HepG2 (cell line): Measurements from ENCODE around the gene SMPD3. TPM values are rescaled to one million over a fixed set of nuclear protein-coding genes. Genes with fewer than 3 reads are reported as not detected.

Source experiments
- ATAC-seq: fragments of 200-7000 bp; cut with Tn5 transposase; 3 replicates; pipeline ENCODE4 v1.9.1; 2020; ENCODE audit warnings: mild to moderate bottlenecking, moderate library complexity
- BruUV-seq: library from RNA; stranded (reverse); fragments of 400-500 nt; replicated peaks from 2 replicates; lab custom pipeline; 2021; lab: Mats Ljungman, UMichigan
- CTCF ChIA-PET: fragments of 300-600 bp; formaldehyde crosslinking; extraction: SDS; loops from one replicate; lab custom pipeline; 2021; ENCODE audit warnings: low total read pairs, inconsistent platforms, low intra/inter-chr PET ratio; lab: Yijun Ruan, JAX
- POLR2A ChIA-PET: fragments of 350-600 bp; sonication (Branson Sonifier 250); formaldehyde crosslinking; loops from one replicate; lab custom pipeline; 2020; ENCODE audit warnings: antibody characterized with exemption, inconsistent platforms; lab: Yijun Ruan, JAX
- DNase-seq: peaks from one replicate; pipeline ENCODE4 v3.0.0-alpha.2; 2015; ENCODE audit warnings: low spot score
- FAIRE-seq: peaks from 3 replicates; lab custom pipeline; 2011; peaks lifted over from hg19 to GRCh38; lab: Jason Lieb, UNC
- H2AFZ ChIP-seq: one replicate; pipeline ENCODE4 v1.6.1; 2011; ENCODE audit warnings: low read length, inconsistent platforms
- H3K27ac ChIP-seq: fragments of 300-600 bp; 3 replicates; pipeline ENCODE4 v1.8.0; 2011; ENCODE audit warnings: mixed run types, mild to moderate bottlenecking, mixed read lengths, low read length, inconsistent platforms; ENCODE audit not compliant: insufficient read depth; ENCODE audit errors: extremely low read length
- H3K27me3 ChIP-seq, 2 experiments: fragments of 200-600 bp in 1 of 2; 2 replicates in 1 of 2; 3 replicates in 1 of 2; pipeline versions ENCODE4 v1.6.0 to v1.8.0; 2011; ENCODE audit warnings: low read length in 2 of 2, mild to moderate bottlenecking in 2 of 2, moderate library complexity in 2 of 2, inconsistent platforms in 1 of 2; ENCODE audit not compliant: insufficient read depth in 2 of 2, control insufficient read depth in 1 of 2
- H3K36me3 ChIP-seq, 2 experiments: fragments of 200-600 bp in 1 of 2; replicated peaks in 1 of 2; 2 replicates in 1 of 2; 3 replicates in 1 of 2; pipeline versions ENCODE4 v1.5.1 to v1.8.0; 2011; ENCODE audit warnings: low read length in 2 of 2, inconsistent platforms in 1 of 2; ENCODE audit not compliant: insufficient read depth in 2 of 2, control insufficient read depth in 1 of 2
- H3K4me1 ChIP-seq: 2 replicates; pipeline ENCODE4 v1.5.1; 2012; ENCODE audit warnings: low read length, inconsistent platforms; ENCODE audit not compliant: insufficient read depth
- H3K4me2 ChIP-seq: 2 replicates; pipeline ENCODE4 v1.6.0; 2011; ENCODE audit warnings: low read depth, low read length, inconsistent platforms
- H3K4me3 ChIP-seq, 3 experiments: fragments of 200-600 bp in 1 of 3; sonication (generic), shearing (Covaris generic) in 1 of 3; replicated peaks in 1 of 3; 2 replicates each; pipeline ENCODE4 v1.5.1; 2011 to 2016; ENCODE audit warnings: low read length in 3 of 3, inconsistent platforms in 2 of 3, low read depth in 2 of 3, mild to moderate bottlenecking in 2 of 3, control low read depth in 1 of 3, mixed read lengths in 1 of 3; ENCODE audit not compliant: insufficient read depth in 1 of 3
- H3K79me2 ChIP-seq: one replicate; pipeline ENCODE4 v1.6.1; 2011; ENCODE audit warnings: low read length, inconsistent platforms; ENCODE audit not compliant: insufficient read depth
- H3K9ac ChIP-seq: 2 replicates; pipeline ENCODE4 v1.6.0; 2011; ENCODE audit warnings: mild to moderate bottlenecking, low read depth, low read length, inconsistent platforms; ENCODE audit not compliant: insufficient read depth
- H3K9me3 ChIP-seq: 2 replicates; pipeline ENCODE4 v1.5.1; 2012; ENCODE audit warnings: mild to moderate bottlenecking, low read length
- H4K20me1 ChIP-seq: 2 replicates; pipeline ENCODE4 v1.6.0; 2011; ENCODE audit warnings: inconsistent platforms, mild to moderate bottlenecking, low read length, moderate library complexity; ENCODE audit not compliant: insufficient read depth
- ARID4A ChIP-seq: sonication (generic); formaldehyde crosslinking; IDR thresholded peaks from 2 replicates; pipeline ENCODE4 v1.5.0; 2020; ENCODE audit warnings: mild to moderate bottlenecking, missing genetic modification reagents, borderline replicate concordance
- E2F1 ChIP-seq: sonication (generic); formaldehyde crosslinking; IDR thresholded peaks from 2 replicates; pipeline ENCODE4 v1.5.0; 2020; ENCODE audit warnings: missing genetic modification reagents
- ETV5 ChIP-seq: IDR thresholded peaks from 2 replicates; pipeline ENCODE4 v1.6.1; 2018; ENCODE audit warnings: missing biosample characterization, missing genetic modification reagents, inconsistent platforms, borderline replicate concordance
- HOMEZ ChIP-seq: IDR thresholded peaks from 2 replicates; pipeline ENCODE4 v1.6.1; 2016; ENCODE audit warnings: low read depth
- HOXA9 ChIP-seq: sonication (generic); formaldehyde crosslinking; IDR thresholded peaks from 2 replicates; pipeline ENCODE4 v1.8.1; 2022; ENCODE audit warnings: missing genetic modification reagents, mild to moderate bottlenecking, moderate library complexity, borderline replicate concordance
- LBX2 ChIP-seq: sonication (generic); formaldehyde crosslinking; IDR thresholded peaks from 2 replicates; pipeline ENCODE4 v1.5.0; 2020; ENCODE audit warnings: missing genetic modification reagents, mild to moderate bottlenecking, borderline replicate concordance
- NCOA2 ChIP-seq: sonication (generic); formaldehyde crosslinking; IDR thresholded peaks from 2 replicates; pipeline ENCODE4 v1.8.0; 2022; ENCODE audit warnings: inconsistent platforms
- NR2F1 ChIP-seq, 2 experiments: fragments of 450-650 bp in 1 of 2; formaldehyde crosslinking in 1 of 2; IDR thresholded peaks; 2 replicates each; pipeline versions ENCODE4 v1.5.0 to v1.6.1; 2016 to 2020; ENCODE audit warnings: mild to moderate bottlenecking in 1 of 2, missing compliant biosample characterization in 1 of 2, missing genetic modification reagents in 1 of 2, moderate library complexity in 1 of 2
- ONECUT2 ChIP-seq: sonication (generic); formaldehyde crosslinking; IDR thresholded peaks from 2 replicates; pipeline ENCODE4 v1.4.0; 2020; ENCODE audit warnings: missing genetic modification reagents
- RFX1 ChIP-seq: fragments of 450-650 bp; IDR thresholded peaks from 2 replicates; pipeline ENCODE4 v1.6.1; 2017
- SNRNP70 ChIP-seq: fragments of 200-400 bp; formaldehyde crosslinking; IDR thresholded peaks from 2 replicates; pipeline ENCODE4 v1.6.1; 2017; ENCODE audit warnings: mild to moderate bottlenecking, low read depth, low read length, moderate library complexity
- ZFP62 ChIP-seq: sonication (generic); formaldehyde crosslinking; IDR thresholded peaks from 2 replicates; pipeline ENCODE4 v1.4.0; 2020; ENCODE audit warnings: missing genetic modification reagents
- ZNF44 ChIP-seq: sonication (generic); formaldehyde crosslinking; IDR thresholded peaks from 2 replicates; pipeline ENCODE4 v1.5.1; 2020; ENCODE audit warnings: mild to moderate bottlenecking, missing genetic modification reagents
- ZNF484 ChIP-seq: sonication (generic); formaldehyde crosslinking; IDR thresholded peaks from 2 replicates; pipeline ENCODE4 v1.5.1; 2020; ENCODE audit warnings: mild to moderate bottlenecking, low read depth, missing genetic modification reagents, borderline replicate concordance
- ZNF576 ChIP-seq: sonication (generic); formaldehyde crosslinking; IDR thresholded peaks from 2 replicates; pipeline ENCODE4 v1.4.0; 2020; ENCODE audit warnings: mild to moderate bottlenecking, missing genetic modification reagents
- ZNF784 ChIP-seq: sonication (generic); formaldehyde crosslinking; IDR thresholded peaks from 2 replicates; pipeline ENCODE4 v1.5.1; 2020; ENCODE audit warnings: missing genetic modification reagents, mild to moderate bottlenecking, borderline replicate concordance
- WGBS: methylation state at CpG from one replicate; pipeline ENCODE4 v1.1.6; 2017; ENCODE audit warnings: low lambda C conversion rate; 5-methylcytosine and 5-hydroxymethylcytosine counted together
- in situ Hi-C: cut with HindIII; loops from 2 replicates; pipeline ENCODE4 v1.10.0; 2017; ENCODE audit warnings: low pct_unique_long_range_greater_than_20kb; ENCODE audit not compliant: extremely low pct_ligation_motif_present
- intact Hi-C: fragments of 100-400 bp; cut with micrococcal nuclease; formaldehyde crosslinking; loops from one replicate; pipeline ENCODE4 v1.10.0; 2022; ENCODE audit not compliant: unreplicated experiment
- polyA plus RNA-seq, 8 experiments: library from polyadenylated mRNA; depleted of rRNA in 3 of 8; stranded (reverse) in 7 of 8; unstranded in 1 of 8; fragments of >200 nt; fragmentation: Illumina TruSeq in 4 of 8; extraction: Trizol in 4 of 8; gene quantifications; 2 replicates each; pipeline versions ENCODE4 v1.2.1 to v1.2.3, GENCODE V29; 2011 to 2016; ENCODE audit warnings: low read depth in 4 of 8, missing spikeins in 1 of 8, mixed read lengths in 1 of 8; ENCODE audit not compliant: insufficient read depth in 1 of 8
- total RNA-seq, 5 experiments: library from RNA; depleted of rRNA; stranded (reverse); fragments of >200 nt; fragmentation: Illumina TruSeq; extraction: Trizol; gene quantifications; 2 replicates each; pipeline ENCODE4 v1.2.3, GENCODE V29; 2016; ENCODE audit warnings: low read depth in 1 of 5

SMPD3 gene
- total and polyA plus RNA-seq, 2 of the 13 experiments (the other 11 are each of a cell fraction or from before 2014, with no cell fraction given), result 0.07 to 0.32 TPM

- TF ChIP-seq ONECUT2 (CRISPR knock-in tag) (no peak), ETV5 (CRISPR knock-in tag) (no peak), ZFP62 (no peak), LBX2 (CRISPR knock-in tag) (no peak), HOMEZ (no peak), RFX1 (no peak), ZNF44 (no peak), HOXA9 (CRISPR knock-in tag) (no peak), NR2F1 (CRISPR knock-in tag; IDR thresholded peaks at IDR 0.05) (no peak), ZNF576 (CRISPR knock-in tag) (no peak), ZNF784 (no peak)
These were observed 61.0 kb downstream of the SMPD3 start (continued) for GRCh38 chr16:68387301-68387700.

GRCh38 chr16:68386628-68387027, 61.7 kb downstream of the SMPD3 start:
- H3K9me3 ChIP-seq, result no peaks in the 10 kb centered on the region
- FAIRE-seq, result no peak
- no peak overlapping the region for H3K27ac ChIP-seq
- ATAC-seq, result no peak
- H2AFZ ChIP-seq, result no peak overlapping the region
- CTCF ChIA-PET, result no interaction called here
- H3K27me3 ChIP-seq, result peaks cover 0 to 22% of the 10 kb centered on the region in 2 experiments; a peak in 4 of 5 replicates
- peaks cover 24% of the 10 kb centered on the region for H3K4me1 ChIP-seq
- H3K36me3 ChIP-seq, result no peaks in the 10 kb centered on the region
- intact Hi-C loops (loop anchor here (10.0 kb wide), 1 partner anchor 58 kb away; the partner anchor contains the start of gene SMPD3), in situ Hi-C loops (no loop called here)
- no peaks in the 10 kb centered on the region for H4K20me1 ChIP-seq
- POLR2A ChIA-PET, result no interaction called here
- no peaks in the 10 kb centered on the region for H3K79me2 ChIP-seq
- no peak for DNase-seq
- TF ChIP-seq ZNF484 (CRISPR knock-in tag) (no peak), E2F1 (CRISPR knock-in tag) (no peak), SNRNP70 (no peak), ARID4A (CRISPR knock-in tag) (no peak), NCOA2 (no peak)
- TF ChIP-seq, all 625 proteins: peak for 0
- no TSS peak for BruUV-seq
- Histone ChIP-seq H3K4me3 (no peak overlapping the region), H3K9ac (no peak overlapping the region), H3K4me2 (no peak overlapping the region)
- WGBS, result 18% methylated on average over 12 of the region's 14 CpGs
